K562 (cell line): ENCODE results near the gene TAF1B. TPM values are rescaled to one million over a fixed set of nuclear protein-coding genes. Genes with fewer than 3 reads are reported as not detected.

Experiments
- ATAC-seq: fragments of 200-7000 bp; cut with Tn5 transposase; 3 replicates; pipeline ENCODE4 v1.9.1; 2020; ENCODE audit warnings: moderate library complexity
- BruUV-seq: library from RNA; stranded (reverse); fragments of 400-500 nt; replicated peaks from 2 replicates; lab custom pipeline; 2021; lab: Mats Ljungman, UMichigan
- CTCF ChIA-PET: fragments of 300-600 bp; formaldehyde crosslinking; extraction: SDS; loops from one replicate; lab custom pipeline; 2021; ENCODE audit warnings: low intra/inter-chr PET ratio; lab: Yijun Ruan, JAX
- POLR2A ChIA-PET: fragments of 300-600, 350-650 bp; sonication (Branson Sonifier 250); formaldehyde crosslinking; extraction: SDS; loops from one replicate; lab custom pipeline; 2021; ENCODE audit warnings: antibody characterized with exemption, inconsistent platforms; lab: Yijun Ruan, JAX
- DNase-seq, 4 experiments: peaks; one replicate each; pipeline versions ENCODE4 v3.0.0 to v3.0.0-alpha.2; 2011 to 2018; ENCODE audit warnings: low spot score in 3 of 4, mixed read lengths in 3 of 4; ENCODE audit errors: extremely low read depth in 1 of 4
- FAIRE-seq: peaks from 2 replicates; lab custom pipeline; 2011; peaks lifted over from hg19 to GRCh38; lab: Jason Lieb, UNC
- H2AFZ ChIP-seq: 2 replicates; pipeline ENCODE4 v1.6.0; 2011; ENCODE audit warnings: low read depth, low read length, control low read depth, inconsistent platforms
- H3K27ac ChIP-seq: fragments of 200-600 bp; 3 replicates; pipeline ENCODE4 v1.8.0; 2011; ENCODE audit warnings: low read depth, mild to moderate bottlenecking, control low read depth, inconsistent platforms, low read length, moderate library complexity, mixed read lengths; ENCODE audit errors: extremely low read depth
- H3K27me3 ChIP-seq, 2 experiments: fragments of 300-600 bp in 1 of 2; 2 replicates in 1 of 2; 3 replicates in 1 of 2; pipeline versions ENCODE4 v1.6.0 to v1.8.0; 2011; ENCODE audit warnings: inconsistent platforms in 2 of 2, low read length in 2 of 2, mild to moderate bottlenecking in 1 of 2, mixed read lengths in 1 of 2, moderate library complexity in 1 of 2; ENCODE audit not compliant: control insufficient read depth in 2 of 2, insufficient read depth in 2 of 2
- H3K36me3 ChIP-seq: fragments of 300-600 bp; 3 replicates; pipeline ENCODE4 v1.8.0; 2011; ENCODE audit warnings: mild to moderate bottlenecking, low read length, inconsistent platforms; ENCODE audit not compliant: control insufficient read depth, insufficient read depth
- H3K4me1 ChIP-seq, 2 experiments: fragments of 200-600 bp in 1 of 2; replicated peaks in 1 of 2; 2 replicates in 1 of 2; 3 replicates in 1 of 2; pipeline versions ENCODE4 v1.5.1 to v1.8.0; 2011; ENCODE audit warnings: inconsistent platforms in 2 of 2, low read length in 2 of 2, mild to moderate bottlenecking in 1 of 2, mixed read lengths in 1 of 2, moderate library complexity in 1 of 2; ENCODE audit not compliant: control insufficient read depth in 2 of 2, insufficient read depth in 2 of 2
- H3K4me2 ChIP-seq: 2 replicates; pipeline ENCODE4 v1.6.1; 2011; ENCODE audit warnings: low read length, control low read depth, inconsistent platforms, mixed read lengths; ENCODE audit not compliant: insufficient read depth
- H3K4me3 ChIP-seq: fragments of 200-600 bp; sonication (generic), shearing (Covaris generic); 2 replicates; pipeline ENCODE4 v1.5.1; 2016; ENCODE audit warnings: control low read depth, inconsistent platforms
- H3K79me2 ChIP-seq: fragments of 200-600 bp; 3 replicates; pipeline ENCODE4 v1.8.0; 2011; ENCODE audit warnings: low read length, inconsistent platforms; ENCODE audit not compliant: control insufficient read depth, insufficient read depth
- H3K9ac ChIP-seq, 2 experiments: 2 replicates each; pipeline versions ENCODE4 v1.6.0 to v1.6.1; 2011; ENCODE audit warnings: low read depth in 2 of 2, low read length in 2 of 2, control low read depth in 1 of 2, inconsistent platforms in 1 of 2, mild to moderate bottlenecking in 1 of 2, mixed read lengths in 1 of 2; ENCODE audit not compliant: insufficient read depth in 1 of 2
- H3K9me1 ChIP-seq: one replicate; pipeline ENCODE4 v1.6.0; 2011; ENCODE audit warnings: inconsistent platforms, mild to moderate bottlenecking, low read length, moderate library complexity; ENCODE audit not compliant: control insufficient read depth, insufficient read depth
- H3K9me3 ChIP-seq: replicated peaks from 2 replicates; pipeline ENCODE4 v1.5.1; 2011; ENCODE audit warnings: low read depth, low read length, inconsistent platforms; ENCODE audit not compliant: control insufficient read depth, insufficient read depth
- H4K20me1 ChIP-seq: replicated peaks from 2 replicates; pipeline ENCODE4 v1.6.1; 2011; ENCODE audit warnings: low read length, inconsistent platforms, mixed read lengths; ENCODE audit not compliant: control insufficient read depth, insufficient read depth
- RERE ChIP-seq: sonication (generic); formaldehyde crosslinking; IDR thresholded peaks from 2 replicates; pipeline ENCODE4 v1.8.0; 2023; ENCODE audit warnings: missing genetic modification reagents, mild to moderate bottlenecking, borderline replicate concordance
- ZNF3 ChIP-seq: fragments of 250-450 bp; sonication (Bioruptor Pico); IDR thresholded peaks from 2 replicates; pipeline ENCODE4 v1.5.0; 2021; ENCODE audit warnings: mild to moderate bottlenecking, moderate library complexity
- WGBS: fragments of 100-300 bp; shearing (Covaris generic); methylation state at CpG from one replicate; pipeline ENCODE4 v1.1.6; 2016; ENCODE audit warnings: low coverage, mixed read lengths; ENCODE audit not compliant: insufficient coverage; ENCODE audit errors: missing lambda C conversion rate; 5-methylcytosine and 5-hydroxymethylcytosine counted together
- in situ Hi-C: fragments of 300-500 bp; cut with MboI; formaldehyde crosslinking; loops from 4 replicates; pipeline ENCODE4 v1.15.0; 2018; ENCODE audit warnings: inconsistent platforms, mixed read lengths
- intact Hi-C: fragments of 100-400 bp; cut with micrococcal nuclease; formaldehyde crosslinking; loops from 2 replicates; pipeline ENCODE4 v1.14.2; 2022
- polyA plus RNA-seq, 8 experiments: library from polyadenylated mRNA; depleted of rRNA in 4 of 8; stranded (reverse) in 5 of 8; unstranded in 3 of 8; fragments of >200 nt; fragmentation: Nextera tagmentation in 2 of 8; fragmentation: Illumina TruSeq in 1 of 8; extraction: Ambion mirVana in 2 of 8; extraction: Trizol in 1 of 8; gene quantifications; 2 replicates each; pipeline versions ENCODE4 v1.2.1 to v1.2.3, GENCODE V29; 2011 to 2014; ENCODE audit warnings: inconsistent platforms in 1 of 8, missing spikeins in 1 of 8
- total RNA-seq, 7 experiments: library from RNA; depleted of rRNA in 6 of 7; stranded (reverse); fragments of >200 nt in 6 of 7; fragmentation: Illumina TruSeq in 2 of 7; extraction: Trizol in 2 of 7; gene quantifications; 2 replicates each; pipeline versions ENCODE4 v1.2.1 to v1.2.3, GENCODE V29; 2011 to 2021; ENCODE audit warnings: low replicate concordance in 1 of 7
- TF ChIP-seq, protein P1 (sequence below): fragments of 250-450 bp; sonication (Bioruptor Pico); IDR thresholded peaks from 2 replicates; pipeline ENCODE4 v1.4.0; 2020; ENCODE audit warnings: mild to moderate bottlenecking, moderate library complexity

The TAF1B gene
- total and polyA plus RNA-seq, 9 of the 15 experiments (the other 6 are each of a cell fraction or from before 2014, with no cell fraction given) = 8.8 to 25.1 (median 17.3) TPM

DNA sequence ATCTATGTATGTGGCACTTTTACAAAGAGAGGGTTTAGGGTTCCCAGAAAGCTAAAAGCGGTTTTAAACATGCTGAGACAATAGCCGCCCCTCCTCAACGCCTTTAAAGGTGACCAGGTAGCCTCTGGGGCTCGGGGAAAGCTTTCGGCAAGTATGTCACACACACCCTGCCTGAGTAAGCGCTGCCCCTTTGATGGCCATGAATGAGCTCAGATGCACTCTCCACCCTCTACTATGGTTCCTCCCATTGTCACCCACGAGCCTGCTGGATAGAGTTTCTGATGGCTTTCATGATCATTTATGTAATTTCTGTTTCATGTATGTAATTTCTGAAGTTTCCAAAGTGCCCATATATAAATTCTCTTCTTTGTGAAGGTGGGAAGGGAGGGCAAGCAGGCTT is 64.1 kb downstream of the TAF1B start:
- Histone ChIP-seq H3K9ac (no peak overlapping the region), H3K27ac (no peak overlapping the region), H3K4me1 (peaks cover 0 to 3% of the 10 kb centered on the region in 2 experiments; a peak in 2 of 5 replicates), H3K4me2 (no peak overlapping the region), H3K9me1 (no peaks in the 10 kb centered on the region), H3K27me3 (no peaks in the 10 kb centered on the region), H2AFZ (no peak overlapping the region), H4K20me1 (no peaks in the 10 kb centered on the region), H3K79me2 (no peaks in the 10 kb centered on the region), H3K36me3 (peaks cover 7% of the 10 kb centered on the region; the same call in 2 of the 3 replicates), H3K4me3 (no peak overlapping the region), H3K9me3 (no peaks in the 10 kb centered on the region)
- no peak for ATAC-seq
- FAIRE-seq = no peak
- CTCF ChIA-PET = no interaction called here
- no peak for DNase-seq
- no peak for TF ChIP-seq ZNF3 (CRISPR knock-in tag)
- TF ChIP-seq, protein P1, sequence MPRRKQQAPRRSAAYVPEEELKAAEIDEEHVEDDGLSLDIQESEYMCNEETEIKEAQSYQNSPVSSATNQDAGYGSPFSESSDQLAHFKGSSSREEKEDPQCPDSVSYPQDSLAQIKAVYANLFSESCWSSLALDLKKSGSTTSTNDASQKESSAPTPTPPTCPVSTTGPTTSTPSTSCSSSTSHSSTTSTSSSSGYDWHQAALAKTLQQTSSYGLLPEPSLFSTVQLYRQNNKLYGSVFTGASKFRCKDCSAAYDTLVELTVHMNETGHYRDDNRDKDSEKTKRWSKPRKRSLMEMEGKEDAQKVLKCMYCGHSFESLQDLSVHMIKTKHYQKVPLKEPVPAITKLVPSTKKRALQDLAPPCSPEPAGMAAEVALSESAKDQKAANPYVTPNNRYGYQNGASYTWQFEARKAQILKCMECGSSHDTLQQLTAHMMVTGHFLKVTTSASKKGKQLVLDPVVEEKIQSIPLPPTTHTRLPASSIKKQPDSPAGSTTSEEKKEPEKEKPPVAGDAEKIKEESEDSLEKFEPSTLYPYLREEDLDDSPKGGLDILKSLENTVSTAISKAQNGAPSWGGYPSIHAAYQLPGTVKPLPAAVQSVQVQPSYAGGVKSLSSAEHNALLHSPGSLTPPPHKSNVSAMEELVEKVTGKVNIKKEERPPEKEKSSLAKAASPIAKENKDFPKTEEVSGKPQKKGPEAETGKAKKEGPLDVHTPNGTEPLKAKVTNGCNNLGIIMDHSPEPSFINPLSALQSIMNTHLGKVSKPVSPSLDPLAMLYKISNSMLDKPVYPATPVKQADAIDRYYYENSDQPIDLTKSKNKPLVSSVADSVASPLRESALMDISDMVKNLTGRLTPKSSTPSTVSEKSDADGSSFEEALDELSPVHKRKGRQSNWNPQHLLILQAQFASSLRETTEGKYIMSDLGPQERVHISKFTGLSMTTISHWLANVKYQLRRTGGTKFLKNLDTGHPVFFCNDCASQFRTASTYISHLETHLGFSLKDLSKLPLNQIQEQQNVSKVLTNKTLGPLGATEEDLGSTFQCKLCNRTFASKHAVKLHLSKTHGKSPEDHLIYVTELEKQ (CRISPR knock-in tag) = no peak
- no peak for TF ChIP-seq RERE (CRISPR knock-in tag)
- intact Hi-C loops (no loop called here), in situ Hi-C loops (no loop called here)
- 85% methylated on average over 7 of the region's 7 CpGs for WGBS
- no TSS peak for BruUV-seq
- POLR2A ChIA-PET = no interaction called here
